ENCODE measurements around the gene MAPRE2.
"Not testable (repeated sequence)": the region's sequence is repeated elsewhere in the genome, so short reads cannot be mapped to it uniquely, and the experiment has no call there.

MAPRE2 gene

DNA sequence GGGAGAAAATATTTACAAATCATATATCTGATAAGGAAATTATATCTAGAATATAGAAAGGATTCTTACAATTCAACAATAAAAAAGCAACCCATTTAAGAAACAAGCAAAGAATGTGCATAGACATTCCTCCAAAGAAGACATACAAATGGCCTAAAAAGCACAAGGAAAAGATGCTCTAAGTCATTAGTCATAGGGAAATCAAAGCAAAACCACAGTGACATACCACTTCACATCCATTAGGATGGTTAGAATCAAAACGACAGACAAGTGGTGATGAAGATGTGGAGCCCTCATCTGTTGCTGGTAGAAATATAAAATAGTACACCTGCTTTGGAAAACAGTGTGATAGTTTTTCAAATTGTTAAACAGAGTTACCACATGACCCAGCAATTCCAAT lies 48.2 kb downstream of the MAPRE2 start:
- DNase-seq (ENCODE audit: low read depth in 2 of 2, low spot score in 1 of 2) = no peak

- DNase-seq (ENCODE audit: low read depth in 2 of 2, low spot score in 1 of 2) = no peak
Measured at GRCh38 chr18:35089891-35090550, 48.8 kb downstream of the MAPRE2 start.

- DNase-seq (ENCODE audit: low read depth in 2 of 2, low spot score in 1 of 2) = no peak
Measured at GRCh38 chr18:35091841-35092240, 50.6 kb downstream of the MAPRE2 start.

GRCh38 chr18:35095983-35096676 lies 54.9 kb downstream of the MAPRE2 start:
- no peak for DNase-seq (ENCODE audit: low read depth in 2 of 2, low spot score in 1 of 2)

DNA sequence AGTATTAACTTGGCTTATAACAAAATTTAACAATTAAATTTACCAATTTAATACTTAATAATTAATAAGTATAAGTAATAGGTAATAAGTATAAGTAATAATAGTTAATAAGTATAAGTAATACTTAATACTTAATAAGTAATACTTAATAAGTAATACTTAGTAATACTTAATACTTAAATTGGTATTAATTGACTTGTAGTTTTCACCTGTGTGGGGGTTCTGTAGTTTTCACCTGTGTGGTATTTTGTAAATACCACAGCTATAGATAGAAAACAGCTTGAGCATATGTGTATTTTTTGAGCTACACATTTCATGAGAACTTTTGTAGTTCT lies 55.4 kb downstream of the MAPRE2 start:
- no peak for DNase-seq (ENCODE audit: low read depth in 2 of 2, low spot score in 1 of 2)

- DNase-seq (ENCODE audit: low read depth in 2 of 2, low spot score in 1 of 2) = no peak
Measured at GRCh38 chr18:35097195-35097594, 56.0 kb downstream of the MAPRE2 start.

- no peak for DNase-seq (ENCODE audit: low read depth in 2 of 2, low spot score in 1 of 2)
Measured at GRCh38 chr18:35097763-35098162, 56.5 kb downstream of the MAPRE2 start.

GRCh38 chr18:35099911-35100310 lies 58.7 kb downstream of the MAPRE2 start:
- DNase-seq (ENCODE audit: low read depth in 2 of 2, low spot score in 1 of 2) = no peak

GRCh38 chr18:35104391-35105051 lies 63.3 kb downstream of the MAPRE2 start:
- no peak for DNase-seq (ENCODE audit: low read depth in 2 of 2, low spot score in 1 of 2)

DNA sequence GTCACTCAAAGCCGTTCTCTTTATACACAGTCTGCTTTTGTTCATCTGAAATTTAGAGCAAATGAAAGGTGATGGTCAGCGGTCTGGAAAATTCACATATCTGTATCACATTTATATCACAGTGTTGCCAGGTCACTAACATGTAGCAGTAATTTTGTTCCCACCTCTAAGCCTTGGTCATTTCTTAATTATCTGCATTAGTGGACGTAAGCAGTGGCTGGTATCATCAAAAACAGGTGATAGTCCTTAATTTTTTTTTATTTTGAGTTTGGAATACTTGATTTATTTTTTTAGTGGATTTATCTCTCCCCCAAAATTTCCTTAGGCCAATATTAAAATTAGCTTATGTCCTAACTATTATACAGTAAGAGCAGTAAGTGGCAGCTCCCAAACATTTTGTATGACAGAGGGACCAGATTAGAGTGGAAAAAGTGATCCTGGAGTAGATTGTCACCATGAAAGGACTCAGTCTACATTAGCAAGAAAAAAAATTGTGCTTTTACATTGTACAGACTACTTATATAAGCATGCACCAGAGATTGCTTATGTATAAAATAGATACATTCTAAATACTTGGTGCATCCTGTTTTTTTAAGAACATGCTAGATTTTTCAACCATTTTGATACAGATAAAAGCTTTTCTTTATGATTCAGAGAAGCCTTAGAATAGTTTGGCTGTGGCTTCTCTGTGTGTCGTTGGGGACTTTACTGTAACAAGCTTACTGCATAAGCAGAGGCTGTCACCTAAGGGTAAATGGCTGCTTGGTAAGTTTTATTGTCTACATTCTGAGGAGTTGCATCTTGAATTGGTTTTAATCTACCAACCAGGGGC lies 65.0 kb downstream of the MAPRE2 start:
- DNase-seq (ENCODE audit: low read depth in 2 of 2, low spot score in 1 of 2) = no peak

DNA sequence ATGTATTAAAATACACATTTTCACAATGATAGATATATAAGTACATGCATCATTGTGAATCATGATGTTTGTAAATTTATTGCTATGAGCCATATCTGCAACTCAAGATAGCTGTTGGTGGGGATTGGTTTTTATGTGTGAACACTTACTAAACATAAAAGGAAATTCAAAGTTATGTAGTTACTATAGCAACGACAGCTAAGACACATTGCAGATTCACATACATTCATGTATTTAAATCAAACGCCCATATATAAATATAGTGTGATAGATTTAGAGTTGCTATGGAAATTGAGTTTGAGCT lies 65.6 kb downstream of the MAPRE2 start:
- DNase-seq (ENCODE audit: low read depth in 2 of 2, low spot score in 1 of 2) = no peak

DNA sequence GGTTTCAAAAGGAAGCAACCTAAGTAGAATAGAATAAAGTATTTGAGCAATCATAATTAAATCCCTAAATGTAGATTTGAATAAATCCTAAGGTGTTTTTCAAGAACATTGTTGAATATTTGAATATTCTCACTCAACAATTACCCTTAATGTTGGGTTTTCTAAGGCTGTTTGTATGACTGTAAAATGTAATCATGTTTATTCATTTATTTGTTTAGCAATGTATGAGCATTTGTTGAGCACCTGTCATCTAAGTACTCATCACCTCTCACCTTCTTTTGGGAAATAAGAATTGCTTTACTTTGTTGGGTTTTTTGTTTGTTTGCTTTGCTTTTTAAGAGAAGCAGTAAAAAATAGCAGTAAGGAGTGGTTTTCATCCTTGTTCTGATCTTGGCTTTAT lies 66.0 kb downstream of the MAPRE2 start:
- DNase-seq (ENCODE audit: low read depth in 2 of 2, low spot score in 1 of 2) = no peak

- DNase-seq (ENCODE audit: low read depth in 2 of 2, low spot score in 1 of 2) = not testable (repeated sequence)
Measured at GRCh38 chr18:35108088-35108487, 66.9 kb downstream of the MAPRE2 start.

GRCh38 chr18:35110059-35110458 lies 68.8 kb downstream of the MAPRE2 start:
- DNase-seq (ENCODE audit: low read depth in 2 of 2, low spot score in 1 of 2) = no peak

DNA sequence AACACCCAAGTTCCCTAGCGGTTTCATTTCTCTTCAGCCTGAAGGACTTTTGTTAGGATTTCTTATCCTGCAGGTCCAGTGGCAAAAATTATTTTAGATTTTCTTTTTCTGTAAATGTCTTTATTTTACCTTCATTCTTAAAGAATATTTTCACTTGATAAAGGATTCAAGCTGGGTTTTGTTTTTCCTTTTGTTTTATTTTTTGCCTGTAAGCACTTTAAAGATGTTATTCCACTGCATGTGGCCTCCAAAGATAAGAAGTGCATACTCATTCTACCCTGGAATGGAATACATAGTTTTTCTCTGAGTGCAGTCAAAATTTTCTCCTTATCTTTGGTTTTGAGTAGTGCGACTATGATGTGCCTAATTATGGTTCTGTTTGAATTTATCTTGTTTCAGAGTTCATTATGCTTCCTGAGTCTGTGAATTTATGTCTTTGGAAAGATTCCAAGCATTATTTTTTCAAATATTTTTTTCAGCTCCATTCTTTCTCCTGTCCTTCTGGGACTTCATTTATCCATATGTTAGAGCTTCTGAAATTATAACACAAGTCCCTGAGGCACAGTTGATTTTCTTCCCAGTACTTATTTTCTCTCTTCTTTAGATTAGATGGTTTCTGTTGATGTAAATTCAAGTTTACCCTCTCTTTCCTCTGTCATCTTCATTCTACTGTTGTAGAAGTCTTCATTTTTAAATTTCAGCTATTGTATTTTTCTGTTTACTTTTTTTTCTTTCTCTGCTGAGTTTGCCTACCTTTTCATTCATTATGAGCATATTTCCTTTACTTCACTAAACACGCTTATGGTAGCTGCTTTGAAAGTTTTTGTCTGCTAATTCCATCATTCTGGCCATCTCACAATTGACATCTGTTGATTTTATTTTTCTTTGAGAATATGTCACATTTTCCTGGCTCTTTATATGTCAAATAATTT lies 69.6 kb downstream of the MAPRE2 start:
- no peak for DNase-seq (ENCODE audit: low read depth in 2 of 2, low spot score in 1 of 2)

DNA sequence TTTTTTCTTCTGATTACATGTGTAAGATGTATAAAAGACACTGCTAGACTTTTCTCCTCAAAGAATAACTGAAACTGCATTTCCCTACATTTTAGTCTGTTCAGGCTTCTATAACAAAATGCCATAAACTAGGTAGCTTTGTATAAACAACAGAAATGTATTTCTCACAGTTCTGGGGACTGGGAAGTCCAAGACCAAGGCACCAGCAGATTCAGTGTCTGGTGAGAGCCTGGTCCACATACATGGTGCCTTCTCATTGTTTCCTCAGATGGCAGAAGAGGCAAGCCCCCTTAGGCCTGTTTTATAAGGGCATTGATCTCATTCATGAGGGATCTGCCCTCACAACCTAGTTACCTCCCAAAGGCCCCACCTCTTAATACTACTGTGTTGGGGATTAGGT lies 71.5 kb downstream of the MAPRE2 start:
- no peak for DNase-seq (ENCODE audit: low read depth in 2 of 2, low spot score in 1 of 2)

- DNase-seq (ENCODE audit: low read depth in 2 of 2, low spot score in 1 of 2) = no peak
Measured at GRCh38 chr18:35114305-35114704, 73.1 kb downstream of the MAPRE2 start.

DNA sequence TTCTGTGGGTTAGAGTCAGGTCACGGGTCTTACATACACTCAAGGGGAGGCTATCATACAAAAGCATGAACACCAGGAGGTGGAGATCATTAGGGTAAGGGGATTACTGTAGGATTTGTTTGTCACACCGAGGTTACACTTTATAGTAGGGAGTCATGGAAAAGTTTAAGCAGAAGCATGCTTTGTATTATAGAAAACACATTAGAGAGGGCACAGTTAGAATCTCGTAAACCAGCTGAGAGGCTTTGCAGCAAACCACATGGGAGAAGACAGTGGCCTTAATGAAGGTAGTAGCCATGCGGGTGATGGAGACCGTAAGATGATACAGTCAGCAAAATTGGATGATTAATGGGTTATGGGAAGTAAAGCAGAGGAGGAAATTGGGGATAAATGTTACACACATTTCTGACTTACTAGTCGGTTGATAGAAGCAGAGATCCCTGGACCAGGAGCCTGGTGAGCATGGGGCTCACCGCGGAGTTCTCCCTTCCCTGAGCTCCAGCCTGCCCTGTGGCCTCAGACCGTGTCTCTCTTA lies 75.6 kb downstream of the MAPRE2 start:
- DNase-seq (ENCODE audit: low read depth in 2 of 2, low spot score in 1 of 2) = no peak

- DNase-seq (ENCODE audit: low read depth in 2 of 2, low spot score in 1 of 2) = no peak
Measured at GRCh38 chr18:35117372-35117771, 76.2 kb downstream of the MAPRE2 start.

- DNase-seq (ENCODE audit: low read depth in 2 of 2, low spot score in 1 of 2) = no peak
Measured at GRCh38 chr18:35117951-35118411, 76.8 kb downstream of the MAPRE2 start.
